OCI-LY1 (cell line): Measurements from ENCODE around the gene JOSD2.

Experiments
- H2AFZ ChIP-seq: fragments of 200-600 bp; sonication (generic), shearing (Covaris generic); 2 replicates; pipeline ENCODE4 v1.6.0; 2014; ENCODE audit warnings: antibody characterized with exemption, mild to moderate bottlenecking, low read length
- H3F3A ChIP-seq: fragments of 200-600 bp; sonication (generic), shearing (Covaris generic); 2 replicates; pipeline ENCODE4 v1.6.0; 2014; ENCODE audit warnings: mild to moderate bottlenecking, antibody characterized with exemption, low read length, moderate library complexity; ENCODE audit not compliant: insufficient read depth
- H3K27ac ChIP-seq: fragments of 200-600 bp; sonication (generic); 2 replicates; pipeline ENCODE4 v1.5.1; 2014; ENCODE audit warnings: low read length, mixed run types, mild to moderate bottlenecking, low read depth; ENCODE audit not compliant: poor library complexity, severe bottlenecking
- H3K27me3 ChIP-seq: fragments of 200-600 bp; sonication (generic); 2 replicates; pipeline ENCODE4 v1.6.0; 2014; ENCODE audit warnings: antibody characterized with exemption, mild to moderate bottlenecking, low read length, moderate library complexity; ENCODE audit not compliant: insufficient read depth
- H3K36me3 ChIP-seq: fragments of 200-600 bp; sonication (generic); 2 replicates; pipeline ENCODE4 v1.6.1; 2014; ENCODE audit warnings: mild to moderate bottlenecking, antibody characterized with exemption, low read length, moderate library complexity, mixed read lengths; ENCODE audit not compliant: insufficient read depth
- H3K4me1 ChIP-seq: fragments of 200-600 bp; sonication (generic); 2 replicates; pipeline ENCODE4 v1.5.1; 2014; ENCODE audit warnings: mild to moderate bottlenecking, low read length, moderate library complexity; ENCODE audit not compliant: insufficient read depth, severe bottlenecking
- H3K4me2 ChIP-seq: fragments of 200-600 bp; sonication (generic), shearing (Covaris generic); 2 replicates; pipeline ENCODE4 v1.6.1; 2014; ENCODE audit warnings: low read length
- H3K4me3 ChIP-seq: fragments of 200-600 bp; sonication (generic); 2 replicates; pipeline ENCODE4 v1.5.1; 2014; ENCODE audit warnings: low read length, low read depth, mild to moderate bottlenecking, mixed read lengths; ENCODE audit not compliant: poor library complexity, severe bottlenecking
- H3K79me2 ChIP-seq: fragments of 200-600 bp; shearing (Covaris generic); 2 replicates; pipeline ENCODE4 v1.6.1; 2016; ENCODE audit warnings: mixed run types, low read length, mixed read lengths; ENCODE audit not compliant: insufficient read depth
- H3K9ac ChIP-seq: fragments of 200-600 bp; sonication (generic), shearing (Covaris generic); 2 replicates; pipeline ENCODE4 v1.6.1; 2014; ENCODE audit warnings: mild to moderate bottlenecking, low read length, mixed read lengths
- H3K9me2 ChIP-seq: fragments of 200-600 bp; sonication (generic), shearing (Covaris generic); 2 replicates; pipeline ENCODE4 v1.6.1; 2014; ENCODE audit warnings: low read depth, mild to moderate bottlenecking, low read length, mixed read lengths
- H3K9me3 ChIP-seq: fragments of 200-600 bp; shearing (Covaris generic); 2 replicates; pipeline ENCODE4 v1.6.1; 2014; ENCODE audit warnings: low read length, mixed read lengths
- H4K20me1 ChIP-seq: fragments of 200-600 bp; sonication (generic), shearing (Covaris generic); 2 replicates; pipeline ENCODE4 v1.6.0; 2016; ENCODE audit warnings: mild to moderate bottlenecking, low read length; ENCODE audit not compliant: insufficient read depth
- EZH2 ChIP-seq: fragments of 200-600 bp; sonication (generic), shearing (Covaris generic); IDR thresholded peaks from 2 replicates; pipeline ENCODE4 v1.8.0; 2017; ENCODE audit warnings: borderline replicate concordance, mixed run types, mild to moderate bottlenecking, antibody characterized with exemption, low read length, moderate library complexity, mixed read lengths
- TF ChIP-seq, protein P1 (sequence below): fragments of 200-600 bp; sonication (generic), shearing (Covaris generic); IDR thresholded peaks from 2 replicates; pipeline ENCODE4 v1.5.1; 2017; ENCODE audit warnings: mild to moderate bottlenecking, antibody characterized with exemption, low read length, moderate library complexity, mixed read lengths

The JOSD2 gene

DNA sequence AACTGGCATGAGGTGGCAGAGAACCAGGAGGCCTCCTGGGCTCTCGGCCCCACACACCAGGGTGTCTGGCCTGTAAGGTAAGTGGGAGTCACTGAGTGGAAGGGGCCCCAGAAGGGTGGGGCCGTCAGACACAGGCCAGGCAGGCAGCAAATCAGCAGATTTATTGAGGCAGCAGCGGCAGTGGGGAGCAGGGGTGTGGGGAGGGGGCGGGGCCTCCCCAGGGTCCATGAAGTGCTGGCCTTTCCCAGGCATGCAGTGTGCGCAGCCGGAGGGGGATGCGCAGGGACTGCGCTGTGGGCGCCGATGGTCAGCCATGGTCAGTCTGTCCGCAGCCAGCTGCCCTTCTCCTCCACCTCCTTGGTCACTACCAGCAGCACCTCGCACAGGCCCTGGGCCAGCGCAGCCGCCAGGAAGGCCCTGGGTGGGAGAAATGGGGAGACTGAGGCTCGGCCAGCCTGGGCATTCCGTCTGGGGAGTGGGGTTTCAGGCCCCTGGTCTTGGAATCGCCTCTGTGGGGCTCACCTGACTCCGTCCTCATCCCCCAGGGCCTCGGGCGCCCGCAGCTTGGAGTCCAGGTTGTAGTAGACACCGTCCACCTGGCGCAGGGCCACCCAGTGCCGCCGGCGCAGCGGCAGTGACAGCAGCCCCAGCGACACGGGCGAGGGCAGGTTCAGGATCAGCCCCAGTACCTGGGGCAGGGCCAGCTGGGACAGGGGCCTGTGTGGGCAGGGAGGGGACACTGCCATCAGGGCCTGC is 5.0 kb downstream of the JOSD2 start:
- Histone ChIP-seq H3K79me2 (no peaks in the 10 kb centered on the region), H3K36me3 (no peaks in the 10 kb centered on the region), H3K27ac (no peak overlapping the region), H3K4me2 (no peak overlapping the region), H3K27me3 (no peaks in the 10 kb centered on the region; the same call in 1 of the 2 replicates), H3K4me1 (peaks cover 6% of the 10 kb centered on the region), H3F3A (no peaks in the 10 kb centered on the region), H3K4me3 (no peak overlapping the region), H3K9me3 (no peaks in the 10 kb centered on the region), H2AFZ (no peak overlapping the region), H3K9me2 (no peaks in the 10 kb centered on the region), H3K9ac (no peak overlapping the region), H4K20me1 (no peaks in the 10 kb centered on the region)
- no peak for TF ChIP-seq EZH2

DNA sequence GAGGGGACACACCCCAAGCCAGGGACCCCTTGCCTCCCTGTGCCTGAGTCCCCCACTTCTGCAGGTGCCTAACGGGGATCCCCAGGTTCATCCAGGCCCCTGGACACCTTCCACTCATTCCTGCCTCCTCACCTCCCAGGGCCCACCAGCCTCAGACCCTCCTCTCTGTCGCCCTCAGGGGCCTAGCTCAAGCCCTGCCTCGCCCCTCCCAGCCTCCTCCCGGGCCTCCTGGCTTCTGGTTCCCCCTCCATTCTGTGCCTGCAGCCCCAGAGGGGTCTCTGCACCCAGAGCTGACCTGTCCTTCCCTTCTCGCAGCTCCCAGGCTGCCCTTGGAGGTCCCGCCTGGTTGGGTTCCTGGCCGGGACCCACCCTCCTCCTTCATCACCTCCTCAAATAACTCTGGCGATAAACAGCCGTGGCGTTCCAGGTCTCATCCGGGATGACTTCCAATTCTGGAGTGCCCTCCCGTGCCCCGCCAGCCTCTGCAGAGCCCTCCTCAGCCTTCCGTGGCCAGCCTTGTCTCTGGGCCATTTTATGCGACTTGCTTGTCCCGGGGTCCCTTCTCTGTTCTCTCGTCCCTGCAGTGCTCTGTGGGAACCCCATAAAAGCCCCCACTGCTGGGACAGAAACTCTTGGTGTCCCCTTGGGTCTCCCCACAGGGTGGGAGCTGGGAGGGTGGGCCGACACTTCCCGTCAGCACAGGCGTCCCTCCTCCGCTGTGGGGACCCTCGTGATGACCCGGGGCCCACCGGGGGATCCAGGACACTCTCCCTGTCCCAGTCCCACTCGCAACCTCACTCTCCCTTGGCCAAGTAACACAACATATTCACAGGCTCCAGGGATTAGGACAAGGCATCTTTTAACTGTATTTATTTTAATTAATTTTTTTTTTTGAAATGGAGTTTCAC is 9.2 kb downstream of the JOSD2 start:
- no peak overlapping the region for H3K4me2 ChIP-seq
- no peaks in the 10 kb centered on the region for H3K9me3 ChIP-seq
- no peak overlapping the region for H2AFZ ChIP-seq
- no peak overlapping the region for H3K27ac ChIP-seq
- no peaks in the 10 kb centered on the region for H3K36me3 ChIP-seq
- no peaks in the 10 kb centered on the region for H3K4me1 ChIP-seq
- H3K9me2 ChIP-seq: no peaks in the 10 kb centered on the region
- TF ChIP-seq EZH2: no peak
- TF ChIP-seq, protein P1, sequence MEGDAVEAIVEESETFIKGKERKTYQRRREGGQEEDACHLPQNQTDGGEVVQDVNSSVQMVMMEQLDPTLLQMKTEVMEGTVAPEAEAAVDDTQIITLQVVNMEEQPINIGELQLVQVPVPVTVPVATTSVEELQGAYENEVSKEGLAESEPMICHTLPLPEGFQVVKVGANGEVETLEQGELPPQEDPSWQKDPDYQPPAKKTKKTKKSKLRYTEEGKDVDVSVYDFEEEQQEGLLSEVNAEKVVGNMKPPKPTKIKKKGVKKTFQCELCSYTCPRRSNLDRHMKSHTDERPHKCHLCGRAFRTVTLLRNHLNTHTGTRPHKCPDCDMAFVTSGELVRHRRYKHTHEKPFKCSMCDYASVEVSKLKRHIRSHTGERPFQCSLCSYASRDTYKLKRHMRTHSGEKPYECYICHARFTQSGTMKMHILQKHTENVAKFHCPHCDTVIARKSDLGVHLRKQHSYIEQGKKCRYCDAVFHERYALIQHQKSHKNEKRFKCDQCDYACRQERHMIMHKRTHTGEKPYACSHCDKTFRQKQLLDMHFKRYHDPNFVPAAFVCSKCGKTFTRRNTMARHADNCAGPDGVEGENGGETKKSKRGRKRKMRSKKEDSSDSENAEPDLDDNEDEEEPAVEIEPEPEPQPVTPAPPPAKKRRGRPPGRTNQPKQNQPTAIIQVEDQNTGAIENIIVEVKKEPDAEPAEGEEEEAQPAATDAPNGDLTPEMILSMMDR: no peak
- no peaks in the 10 kb centered on the region for H3K79me2 ChIP-seq
- H3K27me3 ChIP-seq: no peaks in the 10 kb centered on the region; the same call in 1 of the 2 replicates
- no peaks in the 10 kb centered on the region for H4K20me1 ChIP-seq
- no peaks in the 10 kb centered on the region for H3F3A ChIP-seq
- H3K4me3 ChIP-seq: no peak overlapping the region
- no peak overlapping the region for H3K9ac ChIP-seq

GRCh38 chr19:50501186-50501567 is 9.8 kb downstream of the JOSD2 start:
- no peak overlapping the region for H3K4me2 ChIP-seq
- no peak overlapping the region for H3K9ac ChIP-seq

More at GRCh38 chr19:50501186-50501567, 9.8 kb downstream of the JOSD2 start:
- TF ChIP-seq, protein P1: no peak
- TF ChIP-seq EZH2: no peak
- H3K9me2 ChIP-seq: no peaks in the 10 kb centered on the region
- H3K79me2 ChIP-seq: no peaks in the 10 kb centered on the region
- H3K27ac ChIP-seq: no peak overlapping the region
- no peaks in the 10 kb centered on the region for H3K4me1 ChIP-seq
- no peaks in the 10 kb centered on the region for H3K36me3 ChIP-seq
- H3K4me3 ChIP-seq: no peak overlapping the region
- no peaks in the 10 kb centered on the region for H3F3A ChIP-seq
- no peaks in the 10 kb centered on the region for H3K9me3 ChIP-seq
- H3K27me3 ChIP-seq: no peaks in the 10 kb centered on the region; the same call in 1 of the 2 replicates
- no peaks in the 10 kb centered on the region for H4K20me1 ChIP-seq
- no peak overlapping the region for H2AFZ ChIP-seq
